GM19099 (cell line): ENCODE data around the gene GRIFIN.

Experiments used
- POLR2A ChIP-seq: IDR thresholded peaks from 3 replicates; pipeline ENCODE4 v1.6.1; 2011; ENCODE audit warnings: low read depth; ENCODE audit not compliant: insufficient read length; ENCODE audit errors: extremely low read depth

The GRIFIN gene

DNA sequence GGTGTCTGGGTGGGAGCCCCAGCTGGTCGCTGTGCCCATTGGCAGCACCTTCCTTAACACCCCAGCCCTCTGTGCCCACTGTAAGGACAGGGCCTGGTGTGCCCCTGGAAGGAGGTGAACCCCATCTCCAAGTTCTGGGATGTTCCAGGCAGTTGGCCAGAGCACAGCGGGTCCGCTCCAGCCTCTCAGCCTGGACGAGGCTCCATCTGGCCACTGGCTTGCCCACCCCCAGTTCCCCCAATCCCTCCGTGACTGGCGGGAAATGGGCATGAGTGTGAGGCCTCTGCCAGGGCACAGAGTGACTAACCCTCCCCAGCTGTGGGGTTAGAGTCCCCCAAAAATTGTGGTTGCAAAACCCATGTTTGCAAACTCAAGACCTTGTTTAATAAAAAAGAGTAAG lies 15.6 kb downstream of the GRIFIN start:
- no peak for TF ChIP-seq POLR2A

DNA sequence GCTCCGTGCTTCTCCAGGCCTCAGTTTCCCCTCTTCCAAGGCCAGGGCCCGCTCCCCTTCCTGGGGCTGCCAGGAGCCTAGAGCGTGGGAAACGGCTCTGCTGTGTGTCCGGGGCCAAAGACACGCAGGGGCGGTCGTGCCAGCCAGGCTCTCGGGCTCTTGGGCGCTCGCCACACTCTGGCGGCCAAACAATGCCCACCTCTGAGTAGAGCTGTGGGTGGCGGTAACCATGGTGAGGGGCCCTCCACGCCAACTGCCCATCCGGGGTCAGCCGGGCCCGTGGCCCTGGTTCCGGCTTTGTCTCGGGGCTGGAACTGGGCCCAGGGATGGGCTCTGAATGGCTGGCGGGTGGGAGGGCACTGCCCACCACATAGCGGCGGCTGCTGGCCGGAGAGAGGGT lies 16.0 kb downstream of the GRIFIN start:
- TF ChIP-seq POLR2A = no peak

DNA sequence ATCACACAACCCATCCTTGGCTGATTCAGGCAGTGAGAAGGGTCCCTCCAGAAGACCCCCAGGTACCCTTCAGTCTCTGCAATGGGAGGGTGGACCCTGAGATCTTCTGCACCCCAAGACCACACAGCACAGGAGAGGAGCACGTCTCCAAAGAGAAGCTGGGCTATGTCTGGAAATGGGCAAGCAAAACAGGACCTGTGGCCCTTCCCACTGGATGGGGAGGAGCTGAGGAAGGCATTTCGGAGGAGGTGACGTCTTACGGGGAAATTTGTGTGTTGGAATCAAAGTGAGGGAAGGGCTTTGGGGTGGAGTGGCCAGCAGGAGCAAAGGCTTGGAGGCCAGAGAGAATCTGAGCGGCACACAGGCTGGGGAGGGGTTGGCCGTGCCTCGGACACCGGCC lies 16.5 kb downstream of the GRIFIN start:
- no peak for TF ChIP-seq POLR2A

DNA sequence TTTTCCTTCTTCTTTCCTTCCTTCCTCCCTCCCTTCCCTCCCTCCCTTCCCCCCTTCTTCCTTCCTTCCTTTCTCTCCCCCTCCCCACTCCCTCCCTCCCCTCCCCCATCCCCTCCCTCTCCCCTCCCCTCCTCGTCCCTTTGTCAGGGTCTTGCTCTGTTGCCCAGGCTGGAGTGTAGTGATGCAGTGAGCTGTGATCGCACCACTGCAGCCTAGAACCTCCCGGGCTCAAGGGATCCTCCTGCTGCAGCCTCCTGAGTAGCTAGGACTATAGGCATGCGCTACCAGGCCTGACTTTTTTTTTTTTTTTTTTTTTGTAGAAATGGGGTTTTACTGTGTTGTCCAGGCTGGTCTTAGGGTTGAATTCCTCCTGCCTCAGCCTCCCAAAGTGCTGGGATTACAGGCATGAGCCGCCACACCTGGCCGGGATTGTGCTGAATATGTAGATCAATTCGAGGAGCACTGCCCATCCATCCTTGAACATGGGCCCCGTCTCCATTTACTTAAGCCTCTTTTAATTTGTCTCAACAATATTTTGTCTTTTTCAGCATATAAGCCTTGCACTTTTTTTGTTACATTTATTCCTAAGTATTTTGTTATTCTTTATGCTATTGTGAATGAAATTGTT lies 23.4 kb downstream of the GRIFIN start:
- TF ChIP-seq POLR2A = no peak

GRCh38 chr7:2452074-2452507 lies 24.1 kb downstream of the GRIFIN start:
- TF ChIP-seq POLR2A = no peak

GRCh38 chr7:2451171-2452073 lies 24.8 kb downstream of the GRIFIN start:
- no peak for TF ChIP-seq POLR2A

DNA sequence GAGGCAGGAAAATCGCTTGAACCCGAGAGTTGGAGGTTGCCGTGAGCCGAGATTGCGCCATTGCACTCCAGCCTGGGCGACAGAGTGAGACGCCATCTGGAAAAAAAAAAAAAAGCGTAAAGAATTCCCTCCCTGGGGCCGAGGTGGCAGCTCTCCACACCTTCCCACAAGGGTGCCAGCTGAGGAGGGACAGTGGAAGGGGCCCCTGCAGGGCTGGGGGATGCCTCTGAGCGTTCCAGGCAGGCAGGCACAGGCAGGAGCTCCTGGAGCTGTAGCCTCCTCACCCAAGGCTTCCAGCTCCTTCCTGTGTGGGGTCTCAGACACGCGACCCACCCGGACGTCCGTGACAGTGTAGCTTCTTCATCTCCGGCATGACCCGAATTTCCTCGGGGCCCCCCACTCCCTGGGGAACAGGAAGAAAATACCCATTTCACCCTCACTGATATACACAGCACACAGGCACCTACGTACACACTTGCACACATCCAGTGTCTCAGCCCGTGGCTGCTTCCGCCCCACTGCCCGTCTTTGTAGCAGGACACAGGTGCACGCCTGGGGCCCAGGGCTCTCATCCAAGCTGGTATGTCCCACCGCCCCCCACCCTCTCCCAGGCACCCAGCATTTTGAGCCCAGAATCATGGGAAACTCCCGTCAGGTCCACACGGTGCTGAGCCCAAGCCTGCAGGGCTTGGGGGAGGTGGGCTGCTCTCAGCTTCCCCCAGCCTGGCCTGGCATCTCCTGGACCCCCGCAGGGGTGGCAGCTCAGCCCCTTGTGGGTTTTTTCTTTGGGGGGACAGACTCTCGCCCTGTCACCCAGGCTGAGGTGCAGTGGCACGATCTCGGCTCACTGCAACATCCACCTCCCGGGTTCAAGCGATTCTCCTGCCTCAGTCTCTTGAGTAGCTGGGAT lies 25.7 kb downstream of the GRIFIN start:
- no peak for TF ChIP-seq POLR2A

DNA sequence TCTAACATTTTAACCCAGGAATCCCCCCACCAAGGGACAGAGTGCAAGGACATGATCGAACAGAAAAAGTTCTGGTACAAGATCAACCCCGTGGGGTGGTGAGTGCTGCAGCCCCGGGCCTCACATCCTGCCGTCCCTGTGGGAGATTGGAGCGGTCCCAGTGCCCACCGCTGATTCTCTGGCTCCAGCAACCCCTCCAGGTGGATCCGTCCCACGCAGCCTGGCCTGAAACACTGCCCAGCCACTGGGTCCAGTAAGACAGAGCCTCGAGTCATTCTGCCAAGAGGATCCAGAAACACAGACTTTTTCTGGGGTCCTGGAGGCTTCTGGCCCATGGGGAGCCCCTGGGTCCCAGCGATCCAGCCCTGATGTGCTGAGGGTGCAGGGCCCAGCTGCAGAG lies 29.5 kb downstream of the GRIFIN start:
- TF ChIP-seq POLR2A = no peak

- no peak for TF ChIP-seq POLR2A
Observed at GRCh38 chr7:2445898-2446555, 30.2 kb downstream of the GRIFIN start.

DNA sequence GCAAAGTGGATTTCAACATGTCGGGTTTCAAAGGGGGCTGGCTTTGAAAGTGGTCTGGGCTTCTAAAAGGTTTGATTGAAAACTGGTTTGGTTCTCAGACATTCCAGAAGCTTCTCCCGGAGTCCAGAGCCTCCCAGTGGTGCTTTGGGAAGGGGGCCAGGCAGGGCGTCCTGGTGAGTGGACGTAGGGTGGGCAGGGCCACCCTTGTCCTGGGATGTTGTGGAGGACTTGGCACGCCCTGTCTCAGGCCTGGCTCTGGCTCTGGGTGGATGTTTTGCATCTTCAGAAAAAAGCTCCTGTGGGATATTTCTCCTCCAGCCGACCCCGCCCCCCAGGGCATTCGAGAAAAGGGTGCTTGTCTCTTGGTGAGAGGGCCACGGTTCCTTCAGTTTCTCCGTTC lies 31.2 kb downstream of the GRIFIN start:
- TF ChIP-seq POLR2A = no peak

GRCh38 chr7:2444476-2444875 lies 31.7 kb downstream of the GRIFIN start:
- TF ChIP-seq POLR2A = no peak

DNA sequence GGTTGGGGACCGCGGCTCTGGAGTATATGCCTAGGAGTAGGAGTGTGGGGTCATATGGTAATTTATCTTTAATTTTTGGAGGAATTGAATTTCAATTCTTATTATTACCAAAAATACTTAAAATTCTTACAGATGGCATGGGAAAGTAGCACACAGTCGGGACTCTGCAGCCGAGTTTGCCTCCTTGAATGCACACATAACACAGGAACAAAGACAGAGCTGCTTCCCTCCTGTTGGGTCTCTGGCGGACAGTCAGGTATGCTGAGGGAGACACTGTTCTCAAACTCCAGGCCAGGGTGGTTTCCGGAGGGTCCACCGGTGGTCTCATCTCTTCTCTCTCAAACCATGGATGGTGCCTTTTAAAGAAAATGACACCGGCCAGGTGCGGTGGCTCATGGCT lies 32.7 kb downstream of the GRIFIN start:
- no peak for TF ChIP-seq POLR2A

DNA sequence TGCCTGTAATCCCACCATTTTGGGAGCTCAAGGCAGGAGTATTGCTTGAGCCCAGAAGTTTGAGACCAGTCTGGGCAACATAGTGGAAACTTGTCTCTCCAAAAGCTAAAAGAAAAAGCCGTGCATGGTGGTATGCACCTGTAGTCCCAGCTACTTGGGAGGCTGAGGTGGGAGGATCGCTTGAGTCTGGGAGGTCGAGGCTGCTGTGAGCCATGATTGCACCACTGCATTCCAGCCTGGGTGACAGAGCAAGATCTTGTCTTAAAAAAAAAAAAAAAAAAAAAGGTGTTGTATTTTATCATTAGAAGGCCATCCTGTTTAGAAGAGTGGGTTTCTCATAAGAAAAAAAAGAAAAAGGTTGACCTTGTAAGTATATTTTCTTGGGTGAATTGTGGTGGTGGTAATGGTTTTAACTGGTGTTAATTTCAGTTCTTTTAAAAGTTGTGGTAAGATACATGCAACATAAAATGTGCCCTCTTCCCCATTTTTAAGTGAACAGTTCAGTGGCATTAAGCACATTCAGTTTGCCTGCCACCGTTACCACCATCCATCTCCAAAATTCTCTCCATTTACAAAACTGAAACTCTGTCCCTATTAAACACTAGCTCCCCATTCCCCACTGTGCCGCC lies 34.7 kb downstream of the GRIFIN start:
- no peak for TF ChIP-seq POLR2A

GRCh38 chr7:2440608-2441245 lies 35.5 kb downstream of the GRIFIN start:
- no peak for TF ChIP-seq POLR2A

GRCh38 chr7:2438775-2439174 lies 37.4 kb downstream of the GRIFIN start:
- TF ChIP-seq POLR2A = no peak

DNA sequence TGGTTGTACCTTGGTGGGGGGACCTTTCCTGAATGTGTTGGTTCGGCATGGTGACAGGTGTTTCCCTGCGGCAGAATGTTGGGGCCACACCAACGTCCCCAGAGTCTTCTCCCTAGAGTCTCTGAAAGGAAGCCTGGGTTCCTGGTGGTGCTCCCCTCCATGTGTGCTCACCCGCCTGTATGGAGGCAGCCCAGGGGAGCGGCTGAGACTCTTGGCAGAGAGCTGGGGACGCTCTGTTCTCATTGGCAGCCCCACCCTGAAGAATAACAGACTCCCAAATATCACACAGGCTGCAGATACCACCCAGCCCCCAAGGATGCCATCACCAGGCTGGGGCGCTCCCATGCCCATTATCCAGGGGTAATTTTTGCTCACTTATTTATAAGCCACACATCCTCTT lies 38.0 kb downstream of the GRIFIN start:
- no peak for TF ChIP-seq POLR2A
